BJ (cell line): ENCODE results near the gene UBTFL1. TPM values are rescaled to one million over a fixed set of nuclear protein-coding genes. Genes with fewer than 3 reads are reported as not detected.

Experiments used
- CTCF ChIA-PET: fragments of 350-600 bp; formaldehyde crosslinking; extraction: SDS; loops from one replicate; lab custom pipeline; 2021; ENCODE audit warnings: antibody characterized with exemption, inconsistent platforms; lab: Yijun Ruan, JAX
- POLR2A ChIA-PET: fragments of 300-600 bp; sonication (Branson Sonifier 250); formaldehyde crosslinking; extraction: SDS; loops from one replicate; lab custom pipeline; 2021; ENCODE audit warnings: antibody characterized with exemption; lab: Charles Lee
- DNase-seq: peaks from one replicate; pipeline ENCODE4 v3.0.0-alpha.2; 2011; ENCODE audit warnings: low read depth
- H3K27me3 ChIP-seq: 2 replicates; pipeline ENCODE4 v1.6.0; 2011; ENCODE audit warnings: low read length; ENCODE audit not compliant: control insufficient read depth, insufficient read depth
- H3K36me3 ChIP-seq: 2 replicates; pipeline ENCODE4 v1.5.1; 2011; ENCODE audit warnings: low read length; ENCODE audit not compliant: control insufficient read depth, insufficient read depth
- H3K4me3 ChIP-seq: 2 replicates; pipeline ENCODE4 v1.5.1; 2011; ENCODE audit warnings: low read depth, mild to moderate bottlenecking, control low read depth, low read length
- CTCF ChIP-seq: IDR thresholded peaks from 2 replicates; pipeline ENCODE4 v1.5.1; 2011; ENCODE audit warnings: low read depth, mild to moderate bottlenecking, control low read depth, inconsistent platforms, low read length, moderate library complexity; ENCODE audit not compliant: insufficient read depth
- polyA plus RNA-seq: library from polyadenylated mRNA; depleted of rRNA; stranded (reverse); fragments of >200 nt; gene quantifications from 2 replicates; pipeline ENCODE4 v1.2.3, GENCODE V29; 2011

Gene UBTFL1
- polyA plus RNA-seq, 1 experiment = not detected

- no peaks in the 10 kb centered on the region for H3K36me3 ChIP-seq
- no peak overlapping the region for H3K4me3 ChIP-seq
- ChIA-PET CTCF (interaction anchor here (0.7 to 1.4 kb wide), 2 partner anchors 10 to 22 kb away, joined by 3 read pairs; no protein-coding TSS in a partner anchor), POLR2A (no interaction called here)
- H3K27me3 ChIP-seq = no peaks in the 10 kb centered on the region
- no peak for DNase-seq
- peak; percentile 18; the same call in 1 of the 2 replicates for TF ChIP-seq CTCF
Observed at GRCh38 chr11:90113541-90113940, 27.8 kb downstream of the UBTFL1 start.

GRCh38 chr11:90120191-90120590 is 34.4 kb downstream of the UBTFL1 start:
- no peak for DNase-seq
- no peak for TF ChIP-seq CTCF
- Histone ChIP-seq H3K4me3 (no peak overlapping the region), H3K27me3 (no peaks in the 10 kb centered on the region), H3K36me3 (no peaks in the 10 kb centered on the region)
- CTCF ChIA-PET = no interaction called here
- POLR2A ChIA-PET = no interaction called here

- DNase-seq = no peak
- no peak for TF ChIP-seq CTCF
- CTCF ChIA-PET = no interaction called here
Observed at GRCh38 chr11:90124371-90124770, 38.6 kb downstream of the UBTFL1 start.

GRCh38 chr11:90124946-90125345 is 39.2 kb downstream of the UBTFL1 start:
- TF ChIP-seq CTCF = no peak
- CTCF ChIA-PET = no interaction called here
- H3K36me3 ChIP-seq = no peaks in the 10 kb centered on the region

More at GRCh38 chr11:90124371-90124770, 38.6 kb downstream of the UBTFL1 start:
- Histone ChIP-seq H3K27me3 (no peaks in the 10 kb centered on the region), H3K4me3 (no peak overlapping the region), H3K36me3 (no peaks in the 10 kb centered on the region)
- POLR2A ChIA-PET = no interaction called here

GRCh38 chr11:90133560-90134477 is 48.1 kb downstream of the UBTFL1 start:
- ChIA-PET CTCF (no interaction called here), POLR2A (no interaction called here)
- no peaks in the 10 kb centered on the region for H3K36me3 ChIP-seq
- H3K4me3 ChIP-seq = peak overlapping the region; percentile 40
- no peak for DNase-seq
- TF ChIP-seq CTCF = no peak
- no peaks in the 10 kb centered on the region for H3K27me3 ChIP-seq

More at GRCh38 chr11:90124946-90125345, 39.2 kb downstream of the UBTFL1 start:
- H3K27me3 ChIP-seq = no peaks in the 10 kb centered on the region
- POLR2A ChIA-PET = no interaction called here
- no peak for DNase-seq
- no peak overlapping the region for H3K4me3 ChIP-seq
